GM23248 (cell line): ENCODE data around the gene LUZP1. TPM values are rescaled to one million over a fixed set of nuclear protein-coding genes. Genes with fewer than 3 reads are reported as not detected.

Experiments used
- DNase-seq: peaks from one replicate; pipeline ENCODE4 v3.0.0-alpha.2; 2015
- H2AFZ ChIP-seq: fragments of 200-600 bp; sonication (generic); 2 replicates; pipeline ENCODE4 v1.6.1; 2016; ENCODE audit warnings: antibody characterized with exemption
- H3F3A ChIP-seq: fragments of 200-600 bp; sonication (generic); 2 replicates; pipeline ENCODE4 v1.6.1; 2016; ENCODE audit warnings: mild to moderate bottlenecking, antibody characterized with exemption, mixed run types; ENCODE audit not compliant: insufficient read depth
- H3K27ac ChIP-seq: fragments of 200-600 bp; sonication (generic); 2 replicates; pipeline ENCODE4 v1.5.1; 2016; ENCODE audit warnings: mild to moderate bottlenecking
- H3K27me3 ChIP-seq: fragments of 200-600 bp; sonication (generic); replicated peaks from 2 replicates; pipeline ENCODE4 v1.6.1; 2016; ENCODE audit warnings: mild to moderate bottlenecking; ENCODE audit not compliant: insufficient read depth
- H3K36me3 ChIP-seq: fragments of 200-600 bp; sonication (generic); 2 replicates; pipeline ENCODE4 v1.6.1; 2016; ENCODE audit warnings: low read depth, mild to moderate bottlenecking
- H3K4me1 ChIP-seq: fragments of 200-600 bp; sonication (generic); 2 replicates; pipeline ENCODE4 v1.6.1; 2016; ENCODE audit warnings: mild to moderate bottlenecking; ENCODE audit not compliant: insufficient read depth
- H3K4me2 ChIP-seq: fragments of 200-600 bp; sonication (generic); one replicate; pipeline ENCODE4 v1.6.1; 2016; ENCODE audit warnings: mild to moderate bottlenecking; ENCODE audit not compliant: unreplicated experiment
- H3K4me3 ChIP-seq: fragments of 200-600 bp; sonication (generic); 2 replicates; pipeline ENCODE4 v1.5.1; 2016; ENCODE audit warnings: mild to moderate bottlenecking
- H3K79me2 ChIP-seq: fragments of 200-600 bp; sonication (generic); 2 replicates; pipeline ENCODE4 v1.6.1; 2016; ENCODE audit warnings: mild to moderate bottlenecking; ENCODE audit not compliant: insufficient read depth
- H3K9ac ChIP-seq: fragments of 200-600 bp; sonication (generic); 2 replicates; pipeline ENCODE4 v1.6.1; 2016; ENCODE audit warnings: mild to moderate bottlenecking
- H3K9me2 ChIP-seq: fragments of 200-600 bp; sonication (generic); 2 replicates; pipeline ENCODE4 v1.6.1; 2016; ENCODE audit warnings: mixed run types, mild to moderate bottlenecking, moderate library complexity; ENCODE audit not compliant: insufficient read depth
- H3K9me3 ChIP-seq: fragments of 200-600 bp; sonication (generic); one replicate; pipeline ENCODE4 v1.6.1; 2017; ENCODE audit warnings: low read depth
- H4K20me1 ChIP-seq: fragments of 200-600 bp; sonication (generic); 2 replicates; pipeline ENCODE4 v1.6.0; 2016; ENCODE audit not compliant: insufficient read depth
- EZH2 ChIP-seq: fragments of 200-600 bp; sonication (generic); IDR thresholded peaks from 2 replicates; pipeline ENCODE4 v1.6.1; 2018; ENCODE audit warnings: antibody characterized with exemption, mild to moderate bottlenecking; ENCODE audit not compliant: insufficient read depth, poor library complexity, severe bottlenecking
- EZH2phosphoT487 ChIP-seq: fragments of 200-600 bp; sonication (generic); IDR thresholded peaks from 2 replicates; pipeline ENCODE4 v1.6.1; 2018; ENCODE audit warnings: antibody characterized with exemption, moderate library complexity, mild to moderate bottlenecking, low read depth; ENCODE audit not compliant: insufficient read depth
- WGBS, 2 experiments: methylation state at CpG; one replicate each; pipeline ENCODE4 v1.1.6; 2015 to 2017; ENCODE audit warnings: low lambda C conversion rate in 2 of 2, low coverage in 1 of 2; ENCODE audit errors: missing lambda C conversion rate in 2 of 2; 5-methylcytosine and 5-hydroxymethylcytosine counted together
- in situ Hi-C: fragments of 300-500 bp; cut with MboI; formaldehyde crosslinking; loops from 2 replicates; pipeline ENCODE4 v1.15.0; 2020
- polyA plus RNA-seq: library from polyadenylated mRNA; unstranded; fragments of >200 nt; fragmentation: Nextera tagmentation; extraction: Ambion mirVana; gene quantifications from 2 replicates; pipeline ENCODE4 v1.2.1, GENCODE V29; 2016
- total RNA-seq: library from RNA; depleted of rRNA; stranded (reverse); fragments of >200 nt; shearing (Covaris generic); gene quantifications from 2 replicates; pipeline ENCODE4 v1.2.3, GENCODE V29; 2014

Gene LUZP1
- total and polyA plus RNA-seq, 2 experiments from 2014 or later, result 28.1 to 52.2 TPM

DNA sequence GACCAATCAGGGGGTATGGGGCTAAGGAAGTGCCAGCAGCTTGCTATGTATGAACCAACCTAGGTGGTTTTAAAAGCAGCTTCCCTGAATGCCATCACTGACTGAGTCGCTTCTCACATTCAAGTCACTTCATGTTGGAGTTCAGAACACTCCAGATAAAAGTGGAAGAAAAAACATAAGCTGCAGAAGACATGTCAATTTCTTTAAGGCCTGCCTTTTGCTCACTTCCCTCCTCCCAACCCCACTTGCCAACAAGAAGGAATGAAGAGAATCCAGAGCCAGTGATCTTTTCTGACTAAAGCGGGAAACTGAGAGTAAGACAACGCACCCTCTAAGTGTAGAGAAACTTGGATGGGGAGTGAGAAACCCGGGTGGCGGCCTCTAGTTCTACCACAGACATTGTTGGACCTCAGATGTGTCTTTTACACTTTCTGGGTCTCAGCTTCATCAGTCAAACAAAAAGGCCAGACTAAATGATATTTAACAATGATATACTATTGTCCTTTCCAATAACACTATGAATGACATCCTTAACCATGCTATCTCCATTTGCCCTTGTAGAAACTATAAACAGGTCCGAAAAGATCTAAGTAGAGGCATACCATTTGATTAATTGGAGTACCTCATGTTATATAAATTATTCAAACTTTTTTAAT is 54.1 kb downstream of the LUZP1 start:
- 26 to 28% methylated on average over 6 of the region's 6 CpGs for WGBS, 2 experiments
- no peaks in the 10 kb centered on the region for H3F3A ChIP-seq
- no peaks in the 10 kb centered on the region for H3K36me3 ChIP-seq
- H2AFZ ChIP-seq, result peak overlapping the region; percentile 54
- H4K20me1 ChIP-seq, result no peaks in the 10 kb centered on the region
- H3K4me3 ChIP-seq, result peak overlapping the region; percentile 46
- peak overlapping the region; percentile 67 for H3K4me2 ChIP-seq
- TF ChIP-seq EZH2 (no peak), EZH2phosphoT487 (no peak)
- peak overlapping the region; percentile 54 for H3K27ac ChIP-seq
- DNase-seq, result peak; percentile 34
- H3K4me1 ChIP-seq, result peaks cover 47% of the 10 kb centered on the region
- no peaks in the 10 kb centered on the region for H3K9me2 ChIP-seq
- no peaks in the 10 kb centered on the region for H3K27me3 ChIP-seq
- in situ Hi-C loops, result no loop called here
- no peaks in the 10 kb centered on the region for H3K9me3 ChIP-seq
- H3K79me2 ChIP-seq, result peaks cover 100% of the 10 kb centered on the region
- peak overlapping the region; percentile 62 for H3K9ac ChIP-seq

DNA sequence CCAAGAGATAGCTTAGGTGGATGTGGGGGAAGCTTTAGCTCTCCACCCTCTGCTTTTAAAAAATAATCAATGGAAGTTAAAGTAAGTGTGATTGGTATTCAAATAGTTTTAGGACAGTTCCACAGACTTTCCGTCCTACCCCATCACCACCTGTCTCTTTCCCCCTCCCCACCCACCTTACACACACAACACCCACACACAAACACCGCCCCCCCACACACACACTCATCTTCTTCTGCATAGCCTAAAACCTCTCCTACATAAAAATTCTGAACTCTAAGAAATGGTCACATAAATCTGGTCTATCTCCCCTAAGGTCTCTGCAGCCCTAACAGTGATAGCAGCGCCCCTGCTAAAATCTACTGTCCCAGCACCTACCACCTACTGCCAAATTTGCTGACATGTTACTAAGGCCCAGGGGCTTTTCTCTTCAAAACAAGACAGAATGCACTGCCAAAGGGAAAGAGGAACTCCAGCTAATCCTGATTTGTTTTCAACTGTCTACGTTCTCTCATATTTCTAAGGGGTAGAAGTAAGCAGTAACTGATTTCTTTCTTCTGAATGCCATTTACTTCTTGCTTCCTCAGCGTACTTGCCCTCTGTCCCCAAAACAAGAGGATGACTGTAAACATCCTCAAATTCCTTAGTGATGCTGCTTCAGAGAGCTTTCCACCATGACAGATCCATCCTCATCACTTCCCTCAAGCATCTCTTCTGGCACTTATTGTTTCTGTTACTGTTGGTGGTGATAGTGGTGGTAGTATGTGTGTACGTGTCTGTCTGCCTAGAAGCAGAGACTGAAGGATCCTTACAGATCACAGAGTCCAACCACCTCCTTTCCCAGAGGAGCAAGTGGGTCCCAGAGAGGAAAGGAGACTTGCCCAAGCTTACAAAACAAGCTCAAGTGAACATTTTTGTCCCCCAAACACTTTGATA is 56.8 kb downstream of the LUZP1 start:
- Histone ChIP-seq H3K4me3 (no peak overlapping the region), H3K4me1 (peaks cover 37% of the 10 kb centered on the region), H3K9me2 (no peaks in the 10 kb centered on the region), H3K9me3 (no peaks in the 10 kb centered on the region), H3K27me3 (no peaks in the 10 kb centered on the region), H3F3A (no peaks in the 10 kb centered on the region), H3K9ac (no peak overlapping the region), H3K36me3 (no peaks in the 10 kb centered on the region; the same call in 1 of the 2 replicates), H4K20me1 (no peaks in the 10 kb centered on the region), H3K79me2 (peaks cover 100% of the 10 kb centered on the region), H2AFZ (no peak overlapping the region), H3K27ac (peak overlapping the region; percentile 39), H3K4me2 (peak overlapping the region; percentile 33)
- in situ Hi-C loops, result no loop called here
- no peak for TF ChIP-seq EZH2
- TF ChIP-seq EZH2phosphoT487, result no peak
- WGBS, 2 experiments, result 40 to 41% methylated on average over 6 of the region's 6 CpGs
- peak; percentile 53 for DNase-seq

DNA sequence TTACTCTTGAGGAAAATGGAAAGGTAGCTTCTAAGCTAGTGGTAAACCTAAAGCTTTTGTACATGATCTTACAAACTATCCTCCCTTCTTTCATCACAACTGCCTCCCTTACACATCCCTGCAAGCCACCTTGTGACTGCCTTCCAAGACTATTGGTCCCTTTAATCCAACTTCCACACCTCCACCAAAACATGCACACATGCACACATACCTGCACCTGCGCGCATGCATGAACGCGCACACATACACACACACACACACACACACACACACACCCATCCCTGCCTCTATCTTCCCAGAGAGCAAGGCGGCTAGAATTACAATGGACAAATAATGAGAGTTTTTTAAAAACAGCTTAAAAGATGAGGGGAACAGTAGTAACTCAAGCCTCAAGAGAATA is 58.3 kb downstream of the LUZP1 start:
- Histone ChIP-seq H3K27ac (no peak overlapping the region), H3K9me2 (no peaks in the 10 kb centered on the region), H4K20me1 (no peaks in the 10 kb centered on the region), H3K4me3 (no peak overlapping the region), H3K4me2 (no peak overlapping the region), H3K9ac (no peak overlapping the region), H3K9me3 (no peaks in the 10 kb centered on the region), H3K4me1 (peaks cover 37% of the 10 kb centered on the region), H3K79me2 (peaks cover 100% of the 10 kb centered on the region), H2AFZ (no peak overlapping the region), H3F3A (no peaks in the 10 kb centered on the region), H3K27me3 (no peaks in the 10 kb centered on the region), H3K36me3 (no peaks in the 10 kb centered on the region; the same call in 1 of the 2 replicates)
- no peak for TF ChIP-seq EZH2
- TF ChIP-seq EZH2phosphoT487, result no peak
- no peak for DNase-seq
- in situ Hi-C loops, result no loop called here
- WGBS, 2 experiments, result 98 to 100% methylated on average over 5 of the region's 5 CpGs

- no peaks in the 10 kb centered on the region; the same call in 1 of the 2 replicates for H3K36me3 ChIP-seq
- no peak overlapping the region for H2AFZ ChIP-seq
- H4K20me1 ChIP-seq, result no peaks in the 10 kb centered on the region
- no peaks in the 10 kb centered on the region for H3K9me2 ChIP-seq
- peaks cover 24% of the 10 kb centered on the region for H3K4me1 ChIP-seq
- H3K27ac ChIP-seq, result no peak overlapping the region
- H3K4me2 ChIP-seq, result no peak overlapping the region
- in situ Hi-C loops, result no loop called here
- H3K79me2 ChIP-seq, result peaks cover 97% of the 10 kb centered on the region
- no peak overlapping the region for H3K4me3 ChIP-seq
- no peak for TF ChIP-seq EZH2phosphoT487
- no peak for TF ChIP-seq EZH2
- no peaks in the 10 kb centered on the region for H3K27me3 ChIP-seq
- no peaks in the 10 kb centered on the region for H3F3A ChIP-seq
- no peak overlapping the region for H3K9ac ChIP-seq
- H3K9me3 ChIP-seq, result no peaks in the 10 kb centered on the region
- DNase-seq, result no peak
- WGBS, 2 experiments, result 91 to 98% methylated on average over 4 of the region's 4 CpGs
Measured at GRCh38 chr1:23108918-23109533, 59.6 kb downstream of the LUZP1 start.
